Body of pancreas (tissue), 4 donors: ENCODE results near the gene SCML1. TPM values are rescaled to one million over a fixed set of nuclear protein-coding genes. Genes with fewer than 3 reads are reported as not detected.

Source experiments
- ATAC-seq: fragments of 150-250 bp; one replicate; pipeline ENCODE4 v1.9.1; 2016
- DNase-seq, 4 donors: peaks; one replicate each; pipeline ENCODE4 v3.0.0-alpha.2; 2019
- H3K27ac ChIP-seq, 4 donors: fragments of 200-600 bp; sonication (generic); 1 replicate in 3 of 4; 2 replicates in 1 of 4; pipeline versions ENCODE4 v1.5.1 to v1.6.1; 2016 to 2019; ENCODE audit warnings: mild to moderate bottlenecking in 1 of 4, mixed read lengths in 1 of 4, moderate library complexity in 1 of 4
- H3K27me3 ChIP-seq, 2 donors: fragments of 200-600 bp; sonication (generic); one replicate each; pipeline ENCODE4 v1.6.0; 2016; ENCODE audit warnings: mild to moderate bottlenecking in 1 of 2
- H3K36me3 ChIP-seq, 2 donors: fragments of 200-600 bp; sonication (generic); replicated peaks in 1 of 2; 2 replicates each; pipeline ENCODE4 v1.5.1; 2016; ENCODE audit warnings: low read depth in 2 of 2; ENCODE audit not compliant: insufficient read depth in 1 of 2
- H3K4me1 ChIP-seq: fragments of 200-600 bp; sonication (generic); one replicate; pipeline ENCODE4 v1.6.0; 2016
- H3K4me3 ChIP-seq, 2 donors: fragments of 200-600 bp; sonication (generic); 1 replicate in 1 of 2; 2 replicates in 1 of 2; pipeline ENCODE4 v1.5.1; 2016 to 2019
- H3K9me3 ChIP-seq, 3 donors: fragments of 200-600 bp; sonication (generic); 1 replicate in 2 of 3; 2 replicates in 1 of 3; pipeline ENCODE4 v1.5.1; 2016
- POLR2A ChIP-seq, 3 donors: fragments of 450-650 bp; IDR thresholded peaks; one replicate each; pipeline ENCODE4 v1.6.1; 2016; ENCODE audit warnings: antibody characterized with exemption in 3 of 3, mild to moderate bottlenecking in 2 of 3
- WGBS, 2 donors: methylation state at CpG; one replicate each; pipeline ENCODE4 v1.1.5; 2017; 5-methylcytosine and 5-hydroxymethylcytosine counted together
- intact Hi-C: fragments of 100-400 bp; cut with DNase I; formaldehyde crosslinking; loops from one replicate; pipeline ENCODE4 v1.15.1; 2023
- total RNA-seq, 2 donors: library from RNA; depleted of rRNA; stranded (reverse); fragments of >200 nt; gene quantifications; one replicate each; pipeline ENCODE4 v1.1.0, GENCODE V29; 2016
- TF ChIP-seq, protein P1 (sequence below), 7 experiments: fragments of 450-650 bp in 4 of 7; fragments of 200-600 bp in 3 of 7; sonication (generic) in 3 of 7; IDR thresholded peaks; one replicate each; pipeline ENCODE4 v1.5.1; 2016 to 2019; ENCODE audit warnings: antibody characterized with exemption in 7 of 7

Gene SCML1
- total RNA-seq, 2 donors from 2014 or later, result 9.3 to 11.2 TPM

GRCh38 chrX:17750436-17750835 is 13.1 kb downstream of the SCML1 start:
- ATAC-seq, result no peak

GRCh38 chrX:17758382-17758781 is 21.1 kb downstream of the SCML1 start:
- TF ChIP-seq POLR2A (IDR thresholded peaks at IDR 0.05), result no peak
- TF ChIP-seq, protein P1, sequence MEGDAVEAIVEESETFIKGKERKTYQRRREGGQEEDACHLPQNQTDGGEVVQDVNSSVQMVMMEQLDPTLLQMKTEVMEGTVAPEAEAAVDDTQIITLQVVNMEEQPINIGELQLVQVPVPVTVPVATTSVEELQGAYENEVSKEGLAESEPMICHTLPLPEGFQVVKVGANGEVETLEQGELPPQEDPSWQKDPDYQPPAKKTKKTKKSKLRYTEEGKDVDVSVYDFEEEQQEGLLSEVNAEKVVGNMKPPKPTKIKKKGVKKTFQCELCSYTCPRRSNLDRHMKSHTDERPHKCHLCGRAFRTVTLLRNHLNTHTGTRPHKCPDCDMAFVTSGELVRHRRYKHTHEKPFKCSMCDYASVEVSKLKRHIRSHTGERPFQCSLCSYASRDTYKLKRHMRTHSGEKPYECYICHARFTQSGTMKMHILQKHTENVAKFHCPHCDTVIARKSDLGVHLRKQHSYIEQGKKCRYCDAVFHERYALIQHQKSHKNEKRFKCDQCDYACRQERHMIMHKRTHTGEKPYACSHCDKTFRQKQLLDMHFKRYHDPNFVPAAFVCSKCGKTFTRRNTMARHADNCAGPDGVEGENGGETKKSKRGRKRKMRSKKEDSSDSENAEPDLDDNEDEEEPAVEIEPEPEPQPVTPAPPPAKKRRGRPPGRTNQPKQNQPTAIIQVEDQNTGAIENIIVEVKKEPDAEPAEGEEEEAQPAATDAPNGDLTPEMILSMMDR (IDR thresholded peaks at IDR 0.05), result no peak
- no peaks in the 10 kb centered on the region for H3K36me3 ChIP-seq
- ATAC-seq (no peak), DNase-seq (no peak)
- WGBS, 2 donors, result 71 to 75% methylated on average over 2 of the region's 2 CpGs
- H3K9me3 ChIP-seq, result no peaks in the 10 kb centered on the region
- no peaks in the 10 kb centered on the region for H3K27me3 ChIP-seq
- intact Hi-C loops, result no loop called here
- H3K4me3 ChIP-seq, result no peak overlapping the region
- H3K27ac ChIP-seq, result no peak overlapping the region
- H3K4me1 ChIP-seq, result no peaks in the 10 kb centered on the region

More at GRCh38 chrX:17750436-17750835, 13.1 kb downstream of the SCML1 start:
- H3K4me3 ChIP-seq, result no peak overlapping the region
- peaks cover 0 to 2% of the 10 kb centered on the region in 2 donors for H3K36me3 ChIP-seq
- TF ChIP-seq POLR2A (IDR thresholded peaks at IDR 0.05), result no peak
- TF ChIP-seq, protein P1 (IDR thresholded peaks at IDR 0.05), result no peak
- H3K27me3 ChIP-seq, result no peaks in the 10 kb centered on the region
- no peaks in the 10 kb centered on the region for H3K4me1 ChIP-seq
- 65 to 86% methylated on average over 3 of the region's 3 CpGs for WGBS, 2 donors
- intact Hi-C loops, result no loop called here
- DNase-seq, result no peak
- H3K27ac ChIP-seq, result no peak overlapping the region
- no peaks in the 10 kb centered on the region for H3K9me3 ChIP-seq

- no peak for TF ChIP-seq POLR2A (IDR thresholded peaks at IDR 0.05)
- TF ChIP-seq, protein P1 (IDR thresholded peaks at IDR 0.05), result no peak
- intact Hi-C loops, result no loop called here
- H3K27ac ChIP-seq, result no peak overlapping the region
- no peaks in the 10 kb centered on the region for H3K9me3 ChIP-seq
- H3K36me3 ChIP-seq, result no peaks in the 10 kb centered on the region
- no peaks in the 10 kb centered on the region for H3K27me3 ChIP-seq
- H3K4me3 ChIP-seq, result no peak overlapping the region
- H3K4me1 ChIP-seq, result no peaks in the 10 kb centered on the region
- ATAC-seq, result no peak
- no peak for DNase-seq
- 71 to 83% methylated on average over 1 of the region's 1 CpG for WGBS, 2 donors
These were observed 22.7 kb downstream of the SCML1 start for GRCh38 chrX:17759990-17760389.

DNA sequence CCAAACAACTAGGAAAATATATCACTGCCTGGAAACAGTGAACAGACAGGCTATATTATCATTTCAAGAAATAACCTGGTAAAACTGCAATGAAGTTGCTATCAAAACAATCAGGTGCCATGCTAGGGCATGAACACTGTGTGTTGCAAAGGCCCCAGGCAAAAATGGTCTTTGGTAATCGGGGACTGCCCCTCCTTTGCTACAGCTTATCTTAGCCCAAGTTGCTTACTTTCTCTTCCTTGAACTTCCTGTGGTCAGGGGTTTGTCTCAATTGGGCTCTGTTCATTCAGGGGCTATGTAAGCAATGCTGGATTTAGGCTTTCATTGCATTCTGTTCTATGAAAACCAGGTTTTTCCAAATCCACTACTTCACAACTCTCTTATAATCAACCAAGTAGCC is 30.4 kb downstream of the SCML1 start:
- intact Hi-C loops, result no loop called here
- Histone ChIP-seq H3K4me1 (no peaks in the 10 kb centered on the region), H3K36me3 (no peaks in the 10 kb centered on the region), H3K27ac (no peak overlapping the region), H3K9me3 (no peaks in the 10 kb centered on the region), H3K27me3 (no peaks in the 10 kb centered on the region), H3K4me3 (no peak overlapping the region)
- no peak for DNase-seq
- TF ChIP-seq, protein P1 (IDR thresholded peaks at IDR 0.05), result no peak
- TF ChIP-seq POLR2A (IDR thresholded peaks at IDR 0.05), result no peak
- ATAC-seq, result no peak
- 17 to 22% methylated on average over 1 of the region's 1 CpG for WGBS, 2 donors

DNA sequence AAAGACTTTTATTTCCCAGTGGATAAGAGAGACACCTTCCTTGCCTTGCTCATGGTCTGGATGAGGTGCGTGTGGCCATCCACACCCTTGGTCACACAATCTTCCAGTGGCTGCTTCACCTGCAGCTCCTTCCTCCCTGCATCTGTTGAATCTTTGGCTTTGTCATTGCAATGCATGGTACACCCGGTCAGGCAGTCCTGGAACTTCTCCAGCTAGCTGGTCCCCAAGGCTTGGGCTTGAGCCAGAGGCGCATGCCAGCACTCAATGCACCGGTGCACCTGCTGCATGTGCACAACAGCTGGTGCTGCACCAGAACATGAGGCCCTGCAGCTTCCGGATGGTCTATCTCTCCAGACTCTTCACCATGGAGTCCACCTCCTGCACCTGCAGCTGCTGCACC is 31.7 kb downstream of the SCML1 start:
- intact Hi-C loops, result no loop called here
- no peak for DNase-seq
- WGBS, 2 donors, result 38 to 60% methylated on average over 2 to 5 of the region's 5 CpGs
- H3K27ac ChIP-seq, result no peak overlapping the region
- ATAC-seq, result no peak
- H3K9me3 ChIP-seq, result no peaks in the 10 kb centered on the region
- no peaks in the 10 kb centered on the region for H3K27me3 ChIP-seq
- no peaks in the 10 kb centered on the region for H3K36me3 ChIP-seq
- H3K4me3 ChIP-seq, result no peak overlapping the region
- no peaks in the 10 kb centered on the region for H3K4me1 ChIP-seq
- TF ChIP-seq POLR2A (IDR thresholded peaks at IDR 0.05), result no peak
- TF ChIP-seq, protein P1 (IDR thresholded peaks at IDR 0.05), result no peak
